ENCODE data around the gene BIN1.

GRCh38 chr2:127070221-127070620 lies 36.7 kb downstream of the BIN1 start:
- no peak for TF ChIP-seq CTCF (IDR thresholded peaks at IDR 0.05)
- TF ChIP-seq EZH2 (IDR thresholded peaks at IDR 0.05; ENCODE audit: borderline replicate concordance, insufficient read depth, low read depth, low read length, poor library complexity, severe bottlenecking), result no peak
